Body of pancreas (tissue), 4 donors: ENCODE measurements around the gene CHMP4A. TPM values are rescaled to one million over a fixed set of nuclear protein-coding genes. Genes with fewer than 3 reads are reported as not detected.

Experiments used
- ATAC-seq: fragments of 150-250 bp; one replicate; pipeline ENCODE4 v1.9.1; 2016
- DNase-seq, 4 donors: peaks; one replicate each; pipeline ENCODE4 v3.0.0-alpha.2; 2019
- H3K27ac ChIP-seq, 4 donors: fragments of 200-600 bp; sonication (generic); 1 replicate in 3 of 4; 2 replicates in 1 of 4; pipeline versions ENCODE4 v1.5.1 to v1.6.1; 2016 to 2019; ENCODE audit warnings: mild to moderate bottlenecking in 1 of 4, mixed read lengths in 1 of 4, moderate library complexity in 1 of 4
- H3K27me3 ChIP-seq, 2 donors: fragments of 200-600 bp; sonication (generic); one replicate each; pipeline ENCODE4 v1.6.0; 2016; ENCODE audit warnings: mild to moderate bottlenecking in 1 of 2
- H3K36me3 ChIP-seq, 2 donors: fragments of 200-600 bp; sonication (generic); replicated peaks in 1 of 2; 2 replicates each; pipeline ENCODE4 v1.5.1; 2016; ENCODE audit warnings: low read depth in 2 of 2; ENCODE audit not compliant: insufficient read depth in 1 of 2
- H3K4me1 ChIP-seq: fragments of 200-600 bp; sonication (generic); one replicate; pipeline ENCODE4 v1.6.0; 2016
- H3K4me3 ChIP-seq, 2 donors: fragments of 200-600 bp; sonication (generic); 1 replicate in 1 of 2; 2 replicates in 1 of 2; pipeline ENCODE4 v1.5.1; 2016 to 2019
- H3K9me3 ChIP-seq, 3 donors: fragments of 200-600 bp; sonication (generic); 1 replicate in 2 of 3; 2 replicates in 1 of 3; pipeline ENCODE4 v1.5.1; 2016
- CTCF ChIP-seq, 7 experiments: fragments of 450-650 bp in 4 of 7; fragments of 200-600 bp in 3 of 7; sonication (generic) in 3 of 7; IDR thresholded peaks; one replicate each; pipeline ENCODE4 v1.5.1; 2016 to 2019; ENCODE audit warnings: antibody characterized with exemption in 7 of 7
- POLR2A ChIP-seq, 3 donors: fragments of 450-650 bp; IDR thresholded peaks; one replicate each; pipeline ENCODE4 v1.6.1; 2016; ENCODE audit warnings: antibody characterized with exemption in 3 of 3, mild to moderate bottlenecking in 2 of 3
- WGBS, 2 donors: methylation state at CpG; one replicate each; pipeline ENCODE4 v1.1.5; 2017; 5-methylcytosine and 5-hydroxymethylcytosine counted together
- intact Hi-C: fragments of 100-400 bp; cut with DNase I; formaldehyde crosslinking; loops from one replicate; pipeline ENCODE4 v1.15.1; 2023
- total RNA-seq, 2 donors: library from RNA; depleted of rRNA; stranded (reverse); fragments of >200 nt; gene quantifications; one replicate each; pipeline ENCODE4 v1.1.0, GENCODE V29; 2016

Gene CHMP4A
- total RNA-seq, 2 donors from 2014 or later, result 28.5 to 32.0 TPM

DNA sequence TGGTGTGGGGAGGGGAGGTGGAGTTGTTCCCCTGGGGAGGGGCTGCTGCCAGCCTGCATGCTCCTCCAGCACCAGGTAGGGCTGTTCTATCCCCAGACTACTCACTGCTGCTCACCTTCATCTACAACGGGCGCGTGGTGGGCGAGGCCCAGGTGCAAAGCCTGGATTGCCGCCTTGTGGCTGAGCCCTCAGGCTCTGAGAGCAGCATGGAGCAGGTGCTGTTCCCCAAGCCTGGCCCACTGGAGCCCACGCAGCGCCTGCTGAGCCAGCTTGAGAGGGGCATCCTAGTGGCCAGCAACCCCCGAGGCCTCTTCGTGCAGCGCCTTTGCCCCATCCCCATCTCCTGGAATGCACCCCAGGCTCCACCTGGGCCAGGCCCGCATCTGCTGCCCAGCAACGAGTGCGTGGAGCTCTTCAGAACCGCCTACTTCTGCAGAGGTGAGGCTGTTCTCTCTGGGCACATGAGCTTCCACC is 48.7 kb downstream of the CHMP4A start:
- peaks cover 35% of the 10 kb centered on the region for H3K4me1 ChIP-seq
- WGBS, 2 donors, result 82 to 87% methylated on average over 3 to 13 of the region's 14 CpGs
- H3K36me3 ChIP-seq, result peaks cover 5 to 32% of the 10 kb centered on the region in 2 donors
- no peaks in the 10 kb centered on the region for H3K9me3 ChIP-seq
- DNase-seq (no peak), ATAC-seq (no peak)
- intact Hi-C loops, result loop anchor here (10.0 kb wide), 1 partner anchor 110 kb away; the partner anchor contains the start of gene CARMIL3
- H3K27ac ChIP-seq, result no peak overlapping the region
- no peak overlapping the region for H3K4me3 ChIP-seq
- no peak for TF ChIP-seq POLR2A (IDR thresholded peaks at IDR 0.05)
- TF ChIP-seq CTCF (IDR thresholded peaks at IDR 0.05), result no peak
- no peaks in the 10 kb centered on the region for H3K27me3 ChIP-seq

- Histone ChIP-seq H3K27me3 (no peaks in the 10 kb centered on the region), H3K4me1 (peaks cover 35% of the 10 kb centered on the region), H3K27ac (peak overlapping the region in 3 of 4 donors; percentile 79 to 89 (median 88)), H3K4me3 (peak overlapping the region in 1 of 2 donors; percentile 39), H3K9me3 (no peaks in the 10 kb centered on the region), H3K36me3 (peaks cover 7 to 38% of the 10 kb centered on the region in 2 donors)
- 52 to 58% methylated on average over 8 of the region's 8 CpGs for WGBS, 2 donors
- no peak for DNase-seq
- no peak for TF ChIP-seq POLR2A (IDR thresholded peaks at IDR 0.05)
- TF ChIP-seq CTCF (IDR thresholded peaks at IDR 0.05), result no peak
- intact Hi-C loops, result loop anchor here (10.0 kb wide), 1 partner anchor 107 kb away; the partner anchor contains the start of gene CARMIL3
- ATAC-seq, result no peak
Observed at GRCh38 chr14:24162093-24162492, 51.2 kb downstream of the CHMP4A start.

DNA sequence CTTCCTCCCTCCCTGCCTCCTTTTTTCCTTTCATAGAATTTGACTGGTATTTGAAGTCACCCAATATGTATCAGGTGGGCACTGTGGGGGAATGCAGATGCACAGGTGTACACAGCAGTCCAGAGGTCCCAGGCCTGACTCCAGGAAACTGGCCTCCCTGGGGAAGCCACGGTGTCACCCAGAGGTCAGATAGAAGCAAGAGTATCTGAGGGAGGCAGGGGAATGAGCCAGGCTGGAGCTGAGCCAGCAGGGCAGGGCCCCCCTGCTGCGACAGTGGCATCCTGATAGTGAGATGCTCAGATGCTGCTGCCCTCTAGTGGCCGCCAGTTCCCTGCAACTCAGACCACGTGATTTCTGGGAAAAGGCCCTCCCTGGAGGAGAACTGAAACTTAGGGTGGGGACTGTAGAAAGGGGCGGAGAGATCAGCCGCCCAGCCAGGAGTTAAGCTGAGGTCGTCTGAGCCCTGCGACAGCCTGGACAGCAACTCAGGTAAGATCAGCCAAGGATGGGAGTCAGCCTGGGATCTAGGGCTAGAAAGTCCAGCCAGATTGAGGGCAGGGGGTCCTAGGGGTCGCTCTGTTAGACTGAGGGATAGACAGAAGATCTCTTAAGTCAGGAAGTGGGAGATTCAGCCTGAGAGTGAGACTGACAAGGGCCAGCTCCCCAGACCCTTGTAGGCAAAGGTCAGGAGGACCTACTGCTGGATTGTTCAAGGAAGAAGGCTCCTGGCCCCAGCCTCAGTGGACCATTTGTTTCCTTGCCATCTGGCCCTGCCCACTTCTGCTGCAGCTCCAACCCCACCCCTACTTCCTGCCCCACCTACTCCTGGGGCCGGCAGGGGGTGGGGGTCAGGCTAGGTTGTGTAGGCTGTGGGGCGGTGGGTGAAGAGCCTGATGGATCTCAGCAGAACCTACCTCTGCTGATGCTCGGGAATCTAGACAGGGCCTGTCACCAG is 52.2 kb downstream of the CHMP4A start, which contains the start of gene IRF9:
Gene IRF9 (plus strand): TSS at position 416 of the 955 bp plus-strand sequence. CDS start 880 bp downstream, outside the sequence.
- DNase-seq, result peak; percentile 97 to 98 (median 98)
- peak; percentile 95 for ATAC-seq
- peak within 1 kb of the TSS; percentile 39 to 48 for H3K4me3 ChIP-seq
- intact Hi-C loops, result loop anchor here (10.0 kb wide), 1 partner anchor 106 kb away; the partner anchor contains the start of gene CARMIL3
- no peaks in the 10 kb centered on the region for H3K27me3 ChIP-seq
- WGBS, 2 donors, result 1 to 2% methylated on average over 11 to 12 of the region's 12 CpGs
- peak within 1 kb of the TSS; percentile 79 to 89 (median 84) for H3K27ac ChIP-seq
- peaks cover 10 to 44% of the 10 kb centered on the region in 2 donors for H3K36me3 ChIP-seq
- TF ChIP-seq POLR2A (IDR thresholded peaks at IDR 0.05), result peak; percentile 10 to 81 (median 79)
- peak; percentile 91 to 99 (median 98) for TF ChIP-seq CTCF (IDR thresholded peaks at IDR 0.05)
- peaks cover 35% of the 10 kb centered on the region for H3K4me1 ChIP-seq
- no peaks in the 10 kb centered on the region for H3K9me3 ChIP-seq

GRCh38 chr14:24160499-24160849 is 52.8 kb downstream of the CHMP4A start:
- 85 to 92% methylated on average over 4 of the region's 4 CpGs for WGBS, 2 donors
- H3K4me3 ChIP-seq, result no peak overlapping the region
- ATAC-seq (no peak), DNase-seq (no peak)
- intact Hi-C loops, result loop anchor here (10.0 kb wide), 1 partner anchor 106 kb away; the partner anchor contains the start of gene CARMIL3
- H3K9me3 ChIP-seq, result no peaks in the 10 kb centered on the region
- peaks cover 35% of the 10 kb centered on the region for H3K4me1 ChIP-seq
- peak overlapping the region; percentile 79 to 89 (median 84) for H3K27ac ChIP-seq
- H3K27me3 ChIP-seq, result no peaks in the 10 kb centered on the region
- TF ChIP-seq POLR2A (IDR thresholded peaks at IDR 0.05) (no peak), CTCF (IDR thresholded peaks at IDR 0.05) (no peak)
- H3K36me3 ChIP-seq, result peaks cover 10 to 42% of the 10 kb centered on the region in 2 donors
